Astrocyte of the hippocampus (primary cell): ENCODE data around the gene METRNL.

Experiments
- DNase-seq: peaks from one replicate; pipeline ENCODE4 v3.0.0; 2011; ENCODE audit warnings: low read depth, low spot score

Gene METRNL

GRCh38 chr17:83104577-83105505 is 25.4 kb downstream of the METRNL start:
- no peak for DNase-seq

GRCh38 chr17:83105512-83105911 is 26.1 kb downstream of the METRNL start:
- no peak for DNase-seq

DNA sequence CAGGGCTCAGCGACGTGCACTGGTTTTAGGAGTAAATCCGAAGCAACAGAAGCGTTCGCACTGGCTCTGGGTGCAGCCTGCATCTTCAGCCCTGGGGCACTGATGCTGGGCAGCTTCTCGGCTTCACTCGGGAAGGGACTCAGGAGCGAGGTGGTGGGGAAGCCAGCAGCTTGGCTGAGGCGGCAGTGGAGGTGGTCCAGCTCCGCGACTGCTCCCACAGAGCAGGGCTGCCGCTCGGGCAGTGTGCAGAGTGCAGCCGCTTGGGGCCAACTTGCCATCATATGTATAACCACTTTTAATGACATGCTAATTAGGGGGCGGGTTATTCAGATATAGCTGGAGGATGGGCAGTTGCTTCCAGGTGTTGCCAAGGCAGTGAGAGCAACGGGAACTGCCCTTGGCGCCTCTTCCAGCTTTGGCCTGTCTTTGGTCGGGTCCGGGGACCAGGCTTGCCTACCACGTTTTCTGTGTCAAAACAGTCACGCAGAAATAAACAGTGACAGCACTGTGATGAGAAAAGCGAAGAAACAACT is 26.7 kb downstream of the METRNL start:
- DNase-seq = peak; percentile 46

GRCh38 chr17:83106913-83107655 is 27.7 kb downstream of the METRNL start:
- no peak for DNase-seq

DNA sequence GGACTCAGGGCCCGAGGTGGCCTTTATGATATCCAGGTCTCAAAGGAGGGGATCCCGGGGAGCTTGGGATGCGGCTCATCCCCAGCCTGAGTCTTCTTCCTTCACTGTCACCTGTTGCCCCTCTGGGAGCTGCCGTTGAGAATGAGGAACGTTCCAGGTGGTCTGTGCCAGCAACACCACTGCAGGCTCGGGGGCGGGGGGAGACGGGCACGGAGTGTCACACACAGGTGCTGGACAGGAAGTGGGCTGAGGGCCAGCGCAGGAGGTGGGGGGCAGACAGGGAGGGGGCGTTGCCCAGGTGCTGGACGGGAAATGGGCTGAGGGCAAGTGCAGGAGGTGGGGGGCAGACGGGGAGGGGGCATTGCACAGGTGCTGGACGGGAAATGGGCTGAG is 28.2 kb downstream of the METRNL start:
- DNase-seq = no peak

- DNase-seq = no peak
Measured at GRCh38 chr17:83108709-83109108, 29.3 kb downstream of the METRNL start.

DNA sequence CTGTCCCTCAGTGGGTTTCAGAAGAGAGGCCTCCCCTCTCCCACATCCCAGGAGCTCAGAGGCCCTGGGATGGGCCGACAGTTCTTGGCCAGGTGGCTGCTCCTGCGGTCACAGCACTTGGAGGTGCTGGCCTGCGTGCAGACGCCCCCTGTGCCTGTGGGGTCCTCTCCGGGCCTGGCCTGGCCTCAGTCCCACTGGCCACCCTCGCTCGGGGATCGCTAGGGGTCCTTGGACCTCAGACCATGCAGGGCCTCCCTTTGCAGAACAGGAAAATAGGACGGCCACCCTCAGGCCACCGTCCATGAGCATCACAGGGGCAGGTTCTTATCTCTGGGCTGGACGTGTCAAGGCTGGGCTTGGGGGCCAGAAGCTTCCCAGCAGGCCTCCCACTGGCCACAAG is 30.0 kb downstream of the METRNL start:
- DNase-seq = no peak

DNA sequence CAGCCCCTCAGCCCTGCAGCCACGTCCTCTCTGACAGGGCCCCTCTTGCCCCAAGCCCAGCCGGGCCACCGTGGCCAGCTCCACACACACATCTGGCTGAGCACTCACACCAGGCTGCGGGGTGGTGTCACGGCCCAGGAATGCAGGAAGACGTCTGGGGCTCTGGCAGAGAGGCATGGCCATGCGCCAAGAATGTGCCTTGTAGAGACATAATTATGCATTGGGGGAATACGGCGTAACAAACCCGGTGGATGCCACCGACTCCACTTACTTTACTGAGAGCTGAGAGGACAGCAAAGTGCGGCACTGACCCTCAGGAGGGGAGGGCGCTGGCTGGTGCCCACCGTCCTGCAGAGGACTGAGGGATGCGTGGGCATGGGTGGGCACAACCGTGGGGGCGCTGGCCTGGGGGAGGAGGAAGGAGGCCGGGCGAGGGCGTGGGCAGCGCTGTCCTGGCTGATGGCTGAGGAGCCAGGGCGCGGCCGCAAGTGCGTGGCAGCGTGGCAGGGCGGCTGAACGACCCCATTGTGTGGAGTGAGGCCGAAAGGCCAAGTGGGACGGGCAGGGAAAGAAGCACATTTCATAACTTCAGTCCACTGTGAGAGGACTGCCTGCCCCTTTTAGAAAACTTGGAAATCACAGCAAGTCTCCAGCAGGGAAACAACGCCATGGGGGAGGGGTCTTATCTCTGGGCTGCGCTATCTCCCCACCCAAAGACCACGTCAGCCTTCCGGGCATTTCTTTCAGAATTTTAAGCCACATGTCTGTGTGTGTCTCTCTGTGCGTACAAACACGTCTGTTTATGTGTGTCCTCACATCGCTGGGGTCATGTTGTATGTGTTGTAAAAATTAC is 30.6 kb downstream of the METRNL start:
- DNase-seq = peak; percentile 99

GRCh38 chr17:83110735-83111134 is 31.3 kb downstream of the METRNL start:
- no peak for DNase-seq

- DNase-seq = no peak
Measured at GRCh38 chr17:83111516-83112282, 32.3 kb downstream of the METRNL start.

DNA sequence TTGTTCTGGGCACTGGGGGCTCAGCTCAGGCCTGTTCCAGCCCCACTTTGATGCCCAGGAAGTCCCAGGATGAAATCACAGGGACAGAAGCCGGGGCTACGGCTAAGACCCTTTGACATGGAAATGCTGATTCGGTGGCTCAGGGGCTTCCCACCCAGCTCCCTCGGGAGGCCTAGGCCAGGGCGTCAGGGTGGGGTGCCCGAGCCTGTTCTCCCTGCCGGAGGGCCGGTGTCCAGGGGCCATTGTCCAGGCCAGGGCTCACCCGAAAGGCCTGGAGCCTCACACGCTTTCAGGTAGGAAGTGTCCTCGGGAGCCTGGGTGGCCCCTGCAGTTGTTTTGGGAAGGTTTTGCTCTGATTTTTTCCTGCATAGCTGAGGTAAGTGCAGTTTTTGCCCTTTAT is 34.0 kb downstream of the METRNL start:
- no peak for DNase-seq

- DNase-seq = no peak
Measured at GRCh38 chr17:83113792-83114191, 34.4 kb downstream of the METRNL start.

DNA sequence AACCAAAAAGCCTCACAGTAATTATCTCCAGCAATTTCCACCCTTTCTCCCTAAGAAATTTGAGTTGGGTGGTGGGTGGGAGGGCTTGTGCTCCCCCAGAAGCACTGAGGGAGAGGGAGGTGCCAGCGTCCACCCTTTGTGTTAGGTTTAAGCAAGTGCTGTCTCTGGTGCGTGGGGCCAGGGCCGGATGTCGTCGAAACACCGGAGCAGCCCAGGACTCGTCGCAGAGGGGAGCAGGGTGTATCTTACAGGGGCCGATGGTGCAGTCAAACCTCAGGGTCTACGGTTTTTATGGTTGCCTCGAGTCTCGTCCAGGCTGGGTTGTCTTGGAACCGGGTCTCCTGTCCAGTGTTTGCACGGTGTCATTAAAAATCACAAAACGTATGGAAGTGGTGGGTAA is 35.3 kb downstream of the METRNL start:
- DNase-seq = no peak

- no peak for DNase-seq
Measured at GRCh38 chr17:83115202-83115651, 35.8 kb downstream of the METRNL start.

- DNase-seq = no peak
Measured at GRCh38 chr17:83115832-83116231, 36.4 kb downstream of the METRNL start.

GRCh38 chr17:83116311-83116771 is 36.9 kb downstream of the METRNL start:
- DNase-seq = no peak

GRCh38 chr17:83116783-83117555 is 37.6 kb downstream of the METRNL start:
- DNase-seq = no peak

- DNase-seq = no peak
Measured at GRCh38 chr17:83117583-83117982, 38.2 kb downstream of the METRNL start.

- DNase-seq = no peak
Measured at GRCh38 chr17:83118071-83118841, 38.8 kb downstream of the METRNL start.
